Measurements from ENCODE around the gene TMEM92.
"Not testable (repeated sequence)": the region's sequence is repeated elsewhere in the genome, so short reads cannot be mapped to it uniquely, and the experiment has no call there.

GRCh38 chr17:50287302-50287701 is 13.0 kb downstream of the TMEM92 start:
- TF ChIP-seq, protein P1, sequence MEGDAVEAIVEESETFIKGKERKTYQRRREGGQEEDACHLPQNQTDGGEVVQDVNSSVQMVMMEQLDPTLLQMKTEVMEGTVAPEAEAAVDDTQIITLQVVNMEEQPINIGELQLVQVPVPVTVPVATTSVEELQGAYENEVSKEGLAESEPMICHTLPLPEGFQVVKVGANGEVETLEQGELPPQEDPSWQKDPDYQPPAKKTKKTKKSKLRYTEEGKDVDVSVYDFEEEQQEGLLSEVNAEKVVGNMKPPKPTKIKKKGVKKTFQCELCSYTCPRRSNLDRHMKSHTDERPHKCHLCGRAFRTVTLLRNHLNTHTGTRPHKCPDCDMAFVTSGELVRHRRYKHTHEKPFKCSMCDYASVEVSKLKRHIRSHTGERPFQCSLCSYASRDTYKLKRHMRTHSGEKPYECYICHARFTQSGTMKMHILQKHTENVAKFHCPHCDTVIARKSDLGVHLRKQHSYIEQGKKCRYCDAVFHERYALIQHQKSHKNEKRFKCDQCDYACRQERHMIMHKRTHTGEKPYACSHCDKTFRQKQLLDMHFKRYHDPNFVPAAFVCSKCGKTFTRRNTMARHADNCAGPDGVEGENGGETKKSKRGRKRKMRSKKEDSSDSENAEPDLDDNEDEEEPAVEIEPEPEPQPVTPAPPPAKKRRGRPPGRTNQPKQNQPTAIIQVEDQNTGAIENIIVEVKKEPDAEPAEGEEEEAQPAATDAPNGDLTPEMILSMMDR (IDR thresholded peaks at IDR 0.05): not testable (repeated sequence)
- TF ChIP-seq POLR2A (IDR thresholded peaks at IDR 0.05): not testable (repeated sequence)

Measured in esophagus squamous epithelium (tissue), 4 donors.